ENCODE measurements around the gene CDCA5. TPM values are rescaled to one million over a fixed set of nuclear protein-coding genes. Genes with fewer than 3 reads are reported as not detected.
A peak's percentile ranks its signal among the peaks of the same experiment; 100 is the strongest.

CDCA5 gene
- total RNA-seq, 2 donors from 2014 or later, result 48.1 to 82.6 TPM

DNA sequence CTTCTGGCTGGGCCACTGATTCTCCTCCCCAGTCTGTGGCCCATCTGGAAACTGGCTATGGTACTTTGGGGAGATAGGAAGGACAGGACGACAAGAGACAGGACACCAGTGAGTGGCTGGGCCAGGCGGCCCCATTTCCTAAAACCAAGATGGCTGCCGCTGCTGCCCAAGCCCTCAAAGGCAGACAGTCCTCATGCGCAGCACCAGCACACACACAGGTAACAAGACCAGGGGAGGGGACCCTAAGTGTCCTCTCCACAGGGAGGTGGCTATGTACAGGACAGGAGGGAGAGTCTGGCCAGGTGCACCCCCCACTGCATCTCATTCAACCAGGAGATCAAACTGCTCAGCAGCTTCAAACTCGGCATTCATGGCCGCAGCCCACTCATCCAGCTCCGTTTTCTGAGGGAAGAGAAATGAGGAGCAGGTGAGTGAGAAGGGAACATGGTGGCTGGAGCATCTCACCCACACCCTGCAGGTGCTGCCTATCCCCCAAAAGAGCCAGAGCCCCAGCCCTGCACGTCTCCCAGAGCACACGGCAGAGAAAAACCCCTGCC lies 5.0 kb downstream of the CDCA5 start:
- peaks cover 48% of the 10 kb centered on the region for H3K36me3 Mint-ChIP-seq (ENCODE audit: low read depth)
- no peaks in the 10 kb centered on the region for H3K4me1 ChIP-seq (ENCODE audit: control insufficient read depth, insufficient read depth, low read length)
- no peak overlapping the region for H3K27ac ChIP-seq (ENCODE audit: low read depth, low read length)
- H3K27ac Mint-ChIP-seq, result no peak overlapping the region
- no peak overlapping the region for H3K9ac ChIP-seq (ENCODE audit: extremely low read depth, low read length, poor library complexity, severe bottlenecking)
- no peak for DNase-seq
- TF ChIP-seq CTCF (conservative IDR thresholded peaks at IDR 0.05), result no peak
- WGBS, 2 experiments (ENCODE audit: insufficient coverage in 1 of 2, insufficient read length in 1 of 2), result 93 to 97% methylated on average over 5 to 9 of the region's 9 CpGs
- H3K9me3 Mint-ChIP-seq, result no peaks in the 10 kb centered on the region
- H3K36me3 ChIP-seq (ENCODE audit: control insufficient read depth, insufficient read depth, low read length), result peaks cover 47% of the 10 kb centered on the region
- H3K4me3 ChIP-seq (ENCODE audit: low read length), result no peak overlapping the region
- no peaks in the 10 kb centered on the region for H3K27me3 ChIP-seq (ENCODE audit: control insufficient read depth, insufficient read depth, low read length, poor library complexity, severe bottlenecking)
- peaks cover 8% of the 10 kb centered on the region for H3K4me1 Mint-ChIP-seq
- no peaks in the 10 kb centered on the region for H3K9me3 ChIP-seq (ENCODE audit: control insufficient read depth, low read length)
- no peaks in the 10 kb centered on the region for H3K27me3 Mint-ChIP-seq (ENCODE audit: insufficient read depth)
- H3K4me3 Mint-ChIP-seq, result no peak overlapping the region

- Histone ChIP-seq H3K36me3 (ENCODE audit: control insufficient read depth, insufficient read depth, low read length) (peaks cover 47% of the 10 kb centered on the region), H3K27ac (ENCODE audit: low read depth, low read length) (no peak overlapping the region), H3K9me3 (ENCODE audit: control insufficient read depth, low read length) (no peaks in the 10 kb centered on the region), H3K9ac (ENCODE audit: extremely low read depth, low read length, poor library complexity, severe bottlenecking) (no peak overlapping the region), H3K4me3 (ENCODE audit: low read length) (no peak overlapping the region), H3K27me3 (ENCODE audit: control insufficient read depth, insufficient read depth, low read length, poor library complexity, severe bottlenecking) (no peaks in the 10 kb centered on the region), H3K4me1 (ENCODE audit: control insufficient read depth, insufficient read depth, low read length) (no peaks in the 10 kb centered on the region)
- H3K4me3 Mint-ChIP-seq, result no peak overlapping the region
- H3K9me3 Mint-ChIP-seq, result no peaks in the 10 kb centered on the region
- no peaks in the 10 kb centered on the region for H3K27me3 Mint-ChIP-seq (ENCODE audit: insufficient read depth)
- H3K4me1 Mint-ChIP-seq, result peaks cover 7% of the 10 kb centered on the region
- DNase-seq, result peak; percentile 87
- 87 to 100% methylated on average over 2 to 3 of the region's 3 CpGs for WGBS, 2 experiments (ENCODE audit: insufficient coverage in 1 of 2, insufficient read length in 1 of 2)
- peak; percentile 77 for TF ChIP-seq CTCF (conservative IDR thresholded peaks at IDR 0.05)
- H3K36me3 Mint-ChIP-seq (ENCODE audit: low read depth), result peaks cover 48% of the 10 kb centered on the region
- H3K27ac Mint-ChIP-seq, result peak overlapping the region; percentile 50
Measured at GRCh38 chr11:65078151-65078550, 5.7 kb downstream of the CDCA5 start.

GRCh38 chr11:65077451-65077850 lies 6.4 kb downstream of the CDCA5 start:
- H3K9me3 ChIP-seq (ENCODE audit: control insufficient read depth, low read length), result no peaks in the 10 kb centered on the region
- no peaks in the 10 kb centered on the region for H3K4me1 ChIP-seq (ENCODE audit: control insufficient read depth, insufficient read depth, low read length)
- WGBS, 2 experiments (ENCODE audit: insufficient coverage in 1 of 2, insufficient read length in 1 of 2), result 94 to 96% methylated on average over 2 to 4 of the region's 4 CpGs
- H3K4me3 ChIP-seq (ENCODE audit: low read length), result no peak overlapping the region
- H3K9ac ChIP-seq (ENCODE audit: extremely low read depth, low read length, poor library complexity, severe bottlenecking), result no peak overlapping the region
- no peak for DNase-seq
- Mint-ChIP-seq H3K27ac (peak overlapping the region; percentile 44), H3K27me3 (ENCODE audit: insufficient read depth) (no peaks in the 10 kb centered on the region), H3K9me3 (no peaks in the 10 kb centered on the region), H3K4me1 (peaks cover 1% of the 10 kb centered on the region), H3K36me3 (ENCODE audit: low read depth) (peaks cover 48% of the 10 kb centered on the region), H3K4me3 (no peak overlapping the region)
- TF ChIP-seq CTCF (conservative IDR thresholded peaks at IDR 0.05), result no peak
- peaks cover 47% of the 10 kb centered on the region for H3K36me3 ChIP-seq (ENCODE audit: control insufficient read depth, insufficient read depth, low read length)
- no peak overlapping the region for H3K27ac ChIP-seq (ENCODE audit: low read depth, low read length)
- no peaks in the 10 kb centered on the region for H3K27me3 ChIP-seq (ENCODE audit: control insufficient read depth, insufficient read depth, low read length, poor library complexity, severe bottlenecking)
